ENCODE measurements around the gene NKAPD1. TPM values are rescaled to one million over a fixed set of nuclear protein-coding genes. Genes with fewer than 3 reads are reported as not detected.

Gene NKAPD1
- total and polyA plus RNA-seq, 9 of the 15 experiments (the other 6 are each of a cell fraction or from before 2014, with no cell fraction given) = 14.1 to 73.5 (median 29.3) TPM

- peak in 1 of 2 experiments; percentile 75; a peak in 2 of 4 replicates for TF ChIP-seq FOXK2 (conservative IDR thresholded peaks at IDR 0.05 in 1 of 2, IDR thresholded peaks at IDR 0.05 in 1 of 2; ENCODE audit: low read depth in 2 of 2)
- 0 out of 2 replicates have a peak, but pooled peaks have one; percentile 23 for TF ChIP-seq GABPA (tag; conservative IDR thresholded peaks at IDR 0.05; ENCODE audit: low read depth)
- no peak for TF ChIP-seq SRF (CRISPR knock-in tag; IDR thresholded peaks at IDR 0.05)
- TF ChIP-seq ARNT (IDR thresholded peaks at IDR 0.05) = peak in 1 of 2 experiments; percentile 66; a peak in 1 of 4 replicates
- no peak for TF ChIP-seq ZBTB7A (IDR thresholded peaks at IDR 0.05; ENCODE audit: borderline replicate concordance, control insufficient read depth, low read depth, low read length)
- no peak for TF ChIP-seq ZKSCAN1 (IDR thresholded peaks at IDR 0.05; ENCODE audit: low read depth, low read length)
- no peak for TF ChIP-seq DNMT1 (IDR thresholded peaks at IDR 0.05)
- TF ChIP-seq CBFA2T3 (IDR thresholded peaks at IDR 0.05) = peak; percentile 83
- TF ChIP-seq, protein P1, sequence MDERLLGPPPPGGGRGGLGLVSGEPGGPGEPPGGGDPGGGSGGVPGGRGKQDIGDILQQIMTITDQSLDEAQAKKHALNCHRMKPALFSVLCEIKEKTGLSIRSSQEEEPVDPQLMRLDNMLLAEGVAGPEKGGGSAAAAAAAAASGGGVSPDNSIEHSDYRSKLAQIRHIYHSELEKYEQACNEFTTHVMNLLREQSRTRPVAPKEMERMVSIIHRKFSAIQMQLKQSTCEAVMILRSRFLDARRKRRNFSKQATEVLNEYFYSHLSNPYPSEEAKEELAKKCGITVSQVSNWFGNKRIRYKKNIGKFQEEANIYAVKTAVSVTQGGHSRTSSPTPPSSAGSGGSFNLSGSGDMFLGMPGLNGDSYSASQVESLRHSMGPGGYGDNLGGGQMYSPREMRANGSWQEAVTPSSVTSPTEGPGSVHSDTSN (CRISPR knock-in tag; IDR thresholded peaks at IDR 0.05; ENCODE audit: low read depth) = no peak
- TF ChIP-seq, protein P1 (tag; conservative IDR thresholded peaks at IDR 0.05; ENCODE audit: low read depth) = peak; percentile 76
- peak; percentile 54; the same call in 1 of the 2 replicates for TF ChIP-seq EP300 (IDR thresholded peaks at IDR 0.05; ENCODE audit: low read length)
- TF ChIP-seq ZNF280A (IDR thresholded peaks at IDR 0.05; ENCODE audit: low read depth, partially characterized antibody) = no peak
Measured at GRCh38 chr11:112097734-112098528, 23.8 kb downstream of the NKAPD1 start (continued).
